Jurkat, Clone E6-1 (cell line): Measurements from ENCODE around the gene RXRA.

Experiments used
- DNase-seq: peaks from one replicate; pipeline ENCODE4 v3.0.0-alpha.2; 2011; ENCODE audit warnings: low read depth, low spot score
- H3K4me3 ChIP-seq: 2 replicates; pipeline ENCODE4 v1.5.1; 2011; ENCODE audit warnings: mild to moderate bottlenecking, low read length, control low read depth, moderate library complexity

RXRA gene

GRCh38 chr9:134358662-134359319 is 32.5 kb downstream of the RXRA start:
- no peak for DNase-seq
- H3K4me3 ChIP-seq: no peak overlapping the region

- no peak for DNase-seq
- H3K4me3 ChIP-seq: no peak overlapping the region
Measured at GRCh38 chr9:134359493-134360179, 33.4 kb downstream of the RXRA start.

- H3K4me3 ChIP-seq: no peak overlapping the region
- DNase-seq: no peak
Measured at GRCh38 chr9:134360180-134360759, 34.0 kb downstream of the RXRA start.

GRCh38 chr9:134360897-134361296 is 34.6 kb downstream of the RXRA start:
- no peak for DNase-seq
- H3K4me3 ChIP-seq: no peak overlapping the region

- DNase-seq: no peak
- H3K4me3 ChIP-seq: no peak overlapping the region
Measured at GRCh38 chr9:134361426-134361825, 35.2 kb downstream of the RXRA start.

GRCh38 chr9:134361843-134362414 is 35.7 kb downstream of the RXRA start:
- DNase-seq: no peak
- no peak overlapping the region for H3K4me3 ChIP-seq

- no peak overlapping the region for H3K4me3 ChIP-seq
- no peak for DNase-seq
Measured at GRCh38 chr9:134363450-134363849, 37.2 kb downstream of the RXRA start.

GRCh38 chr9:134364391-134365114 is 38.3 kb downstream of the RXRA start:
- DNase-seq: no peak
- H3K4me3 ChIP-seq: no peak overlapping the region

GRCh38 chr9:134365115-134365596 is 38.9 kb downstream of the RXRA start:
- DNase-seq: no peak
- H3K4me3 ChIP-seq: no peak overlapping the region

- no peak for DNase-seq
- no peak overlapping the region for H3K4me3 ChIP-seq
Measured at GRCh38 chr9:134365791-134366222, 39.6 kb downstream of the RXRA start.

- H3K4me3 ChIP-seq: no peak overlapping the region
Measured at GRCh38 chr9:134366223-134367031, 40.2 kb downstream of the RXRA start.

GRCh38 chr9:134367061-134367460 is 40.8 kb downstream of the RXRA start:
- DNase-seq: no peak
- no peak overlapping the region for H3K4me3 ChIP-seq

More at GRCh38 chr9:134366223-134367031, 40.2 kb downstream of the RXRA start:
- no peak for DNase-seq

- no peak for DNase-seq
- H3K4me3 ChIP-seq: no peak overlapping the region
Measured at GRCh38 chr9:134367791-134368490, 41.7 kb downstream of the RXRA start.

- no peak overlapping the region for H3K4me3 ChIP-seq
- DNase-seq: no peak
Measured at GRCh38 chr9:134368571-134368970, 42.3 kb downstream of the RXRA start.

- no peak for DNase-seq
- no peak overlapping the region for H3K4me3 ChIP-seq
Measured at GRCh38 chr9:134369416-134370212, 43.4 kb downstream of the RXRA start.

GRCh38 chr9:134370213-134370492 is 43.9 kb downstream of the RXRA start:
- no peak overlapping the region for H3K4me3 ChIP-seq
- no peak for DNase-seq

GRCh38 chr9:134370638-134371037 is 44.4 kb downstream of the RXRA start:
- DNase-seq: no peak
- no peak overlapping the region for H3K4me3 ChIP-seq

GRCh38 chr9:134371731-134372130 is 45.5 kb downstream of the RXRA start:
- no peak for DNase-seq
- no peak overlapping the region for H3K4me3 ChIP-seq
